HG03378 (cell line): ENCODE measurements around the gene SNRNP25.
"Not testable (repeated sequence)": the region's sequence is repeated elsewhere in the genome, so short reads cannot be mapped to it uniquely, and the experiment has no call there.

ENCODE experiments used
- ATAC-seq: cut with Tn5 transposase; IDR thresholded peaks from one replicate; pipeline ENCODE4 v1.9.1; 2021; ENCODE audit warnings: mild to moderate bottlenecking, moderate library complexity; ENCODE audit not compliant: unreplicated experiment

Gene SNRNP25

GRCh38 chr16:53346-54236 lies at the start of gene SNRNP25, which contains the start of gene POLR3K:
TSS of gene SNRNP25 (plus strand) at chr16:53828. CDS start at chr16:54017, 189 bp downstream.
TSS of gene POLR3K (minus strand) at chr16:53608. CDS start at chr16:53586, 22 bp downstream.
- peak; percentile 88 for ATAC-seq

DNA sequence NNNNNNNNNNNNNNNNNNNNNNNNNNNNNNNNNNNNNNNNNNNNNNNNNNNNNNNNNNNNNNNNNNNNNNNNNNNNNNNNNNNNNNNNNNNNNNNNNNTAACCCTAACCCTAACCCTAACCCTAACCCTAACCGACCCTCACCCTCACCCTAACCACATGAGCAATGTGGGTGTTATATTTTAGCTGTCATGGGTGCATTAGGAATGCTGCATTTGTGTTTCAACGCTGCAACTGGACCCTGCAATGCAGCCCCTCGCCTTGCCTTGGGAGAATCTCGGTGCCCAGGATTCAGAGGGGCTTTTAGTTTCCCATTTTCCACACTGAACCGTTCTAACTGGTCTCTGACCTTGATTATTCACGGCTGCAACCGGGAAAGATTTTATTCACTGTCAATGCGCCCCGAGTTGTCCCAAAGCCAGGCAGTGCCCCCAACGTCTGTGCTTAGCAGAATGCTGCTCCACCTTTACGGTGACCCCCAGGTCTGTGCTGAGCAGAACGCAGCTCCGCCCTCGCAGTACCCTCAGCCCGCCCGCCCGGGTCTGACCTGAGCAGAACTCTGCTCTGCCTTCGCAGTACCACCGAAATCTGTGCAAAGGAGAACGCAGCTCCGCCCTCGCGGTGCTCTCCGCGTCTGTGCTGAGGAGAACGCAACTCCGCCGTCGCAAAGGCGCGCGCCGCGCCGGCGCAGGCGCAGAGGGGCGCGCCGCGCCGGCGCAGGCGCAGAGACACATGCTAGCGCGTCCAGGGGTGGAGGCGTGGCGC lies 43.5 kb upstream of the SNRNP25 start:
- no peak for ATAC-seq

GRCh38 chr16:10772-11171 lies 42.9 kb upstream of the SNRNP25 start:
- not testable (repeated sequence) for ATAC-seq

DNA sequence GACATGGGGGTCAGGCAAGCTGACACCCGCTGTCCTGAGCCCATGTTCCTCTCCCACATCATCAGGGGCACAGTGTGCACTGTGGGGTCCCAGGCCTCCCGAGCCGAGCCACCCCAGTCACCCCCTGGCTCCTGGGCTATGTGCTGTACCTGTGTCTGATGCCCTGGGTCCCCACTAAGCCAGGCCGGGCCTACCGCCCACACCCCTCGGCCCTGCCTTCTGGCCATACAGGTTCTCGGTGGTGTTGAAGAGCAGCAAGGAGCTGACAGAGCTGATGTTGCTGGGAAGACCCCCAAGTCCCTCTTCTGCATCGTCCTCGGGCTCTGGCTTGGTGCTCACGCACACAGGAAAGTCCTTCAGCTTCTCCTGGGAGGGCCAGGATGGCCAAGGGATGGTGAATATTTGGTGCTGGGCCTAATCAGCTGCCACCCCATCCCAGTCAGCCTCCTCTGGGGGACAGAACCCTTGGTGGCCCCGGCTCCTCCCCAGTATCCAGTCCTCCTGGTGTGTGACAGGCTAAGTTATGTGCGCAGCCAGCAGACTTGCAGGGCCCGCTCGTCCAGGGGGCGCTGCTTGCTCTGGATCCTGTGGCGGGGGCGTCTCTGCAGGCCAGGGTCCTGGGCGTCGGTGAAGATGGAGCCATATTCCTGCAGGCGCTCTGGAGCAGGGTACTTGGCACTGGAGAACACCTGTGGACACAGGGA lies 36.4 kb upstream of the SNRNP25 start:
- not testable (repeated sequence) for ATAC-seq

GRCh38 chr16:20886-21285 lies 32.7 kb upstream of the SNRNP25 start:
- not testable (repeated sequence) for ATAC-seq

GRCh38 chr16:24151-24550 lies 29.5 kb upstream of the SNRNP25 start:
- not testable (repeated sequence) for ATAC-seq

DNA sequence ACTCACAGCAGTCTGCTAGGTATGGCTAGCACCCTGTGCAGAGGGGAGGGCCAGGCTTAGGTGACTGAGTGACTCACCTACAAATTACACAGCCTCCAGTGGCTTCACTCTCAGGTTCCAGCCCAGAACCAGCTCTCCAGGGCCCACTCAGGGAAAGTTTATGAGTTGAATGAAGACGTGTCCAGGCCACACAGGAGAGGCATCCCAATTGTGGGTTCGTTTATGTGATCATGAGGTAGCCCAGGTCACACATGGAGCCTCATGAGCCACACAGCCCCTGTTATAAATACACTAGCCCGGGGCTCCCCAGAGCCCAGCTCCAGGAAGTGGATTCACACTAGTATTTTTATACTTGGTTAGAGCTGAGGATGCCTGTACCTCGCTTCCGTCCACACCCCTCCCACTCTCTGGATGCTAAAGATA lies 27.7 kb upstream of the SNRNP25 start:
- peak; percentile 73 for ATAC-seq

DNA sequence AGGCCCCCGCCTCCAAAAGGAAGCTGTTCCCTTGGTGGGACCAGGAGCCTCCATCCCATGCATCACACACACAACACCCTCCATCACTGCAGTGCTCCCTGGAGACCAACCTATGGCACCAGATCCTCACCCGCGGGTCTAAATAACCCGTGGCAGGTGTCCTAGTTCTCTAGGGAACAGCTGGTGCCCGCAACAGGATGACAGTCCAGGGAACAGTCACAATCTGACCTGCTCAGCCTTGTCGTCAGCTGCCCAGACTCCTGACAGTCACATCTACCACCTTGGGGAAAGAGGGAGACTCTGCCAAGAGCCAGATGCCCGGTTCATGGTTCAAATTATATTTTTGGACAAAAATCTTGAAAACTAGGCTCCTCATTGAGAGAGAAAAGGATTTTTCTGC lies 23.0 kb upstream of the SNRNP25 start:
- not testable (repeated sequence) for ATAC-seq

DNA sequence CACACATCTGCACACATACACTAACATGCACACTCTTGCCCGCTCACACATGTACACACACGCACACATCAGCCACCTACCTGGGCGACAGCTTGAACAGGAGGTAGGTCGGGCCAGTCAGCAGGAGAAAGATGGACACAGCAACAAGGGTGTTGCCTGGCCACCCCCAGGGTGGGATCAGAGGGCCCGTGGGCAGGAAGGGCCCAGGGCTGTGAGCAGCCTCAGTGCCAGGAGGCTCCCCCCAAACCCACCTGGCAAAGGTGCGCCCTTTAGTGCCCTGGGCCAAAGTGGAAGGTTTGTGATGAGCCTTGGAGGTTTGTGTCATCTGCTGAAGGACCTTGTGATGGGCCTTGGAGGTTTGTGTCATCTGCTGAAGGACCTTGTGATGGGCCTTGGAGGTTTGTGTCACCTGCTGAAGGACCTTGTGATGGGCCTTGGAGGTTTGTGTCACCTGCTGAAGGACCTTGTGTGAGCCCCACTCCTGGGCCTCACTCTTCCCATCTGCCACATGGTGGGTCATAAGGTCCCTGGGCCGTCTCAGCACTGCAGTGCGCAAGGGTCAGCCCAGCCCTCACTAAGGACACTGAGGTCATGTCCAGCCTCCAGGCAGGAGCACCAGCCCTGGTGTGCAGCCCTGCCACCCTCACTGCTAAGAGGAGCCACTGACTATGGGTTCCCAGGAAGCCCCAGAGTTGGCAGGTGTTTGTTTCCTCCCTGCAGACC lies 20.3 kb upstream of the SNRNP25 start:
- not testable (repeated sequence) for ATAC-seq

- ATAC-seq, result no peak
Measured at GRCh38 chr16:33877-34647, 19.6 kb upstream of the SNRNP25 start.

- ATAC-seq, result no peak
Measured at GRCh38 chr16:34648-34987, 19.0 kb upstream of the SNRNP25 start.

- ATAC-seq, result no peak
Measured at GRCh38 chr16:35011-35677, 18.5 kb upstream of the SNRNP25 start.

DNA sequence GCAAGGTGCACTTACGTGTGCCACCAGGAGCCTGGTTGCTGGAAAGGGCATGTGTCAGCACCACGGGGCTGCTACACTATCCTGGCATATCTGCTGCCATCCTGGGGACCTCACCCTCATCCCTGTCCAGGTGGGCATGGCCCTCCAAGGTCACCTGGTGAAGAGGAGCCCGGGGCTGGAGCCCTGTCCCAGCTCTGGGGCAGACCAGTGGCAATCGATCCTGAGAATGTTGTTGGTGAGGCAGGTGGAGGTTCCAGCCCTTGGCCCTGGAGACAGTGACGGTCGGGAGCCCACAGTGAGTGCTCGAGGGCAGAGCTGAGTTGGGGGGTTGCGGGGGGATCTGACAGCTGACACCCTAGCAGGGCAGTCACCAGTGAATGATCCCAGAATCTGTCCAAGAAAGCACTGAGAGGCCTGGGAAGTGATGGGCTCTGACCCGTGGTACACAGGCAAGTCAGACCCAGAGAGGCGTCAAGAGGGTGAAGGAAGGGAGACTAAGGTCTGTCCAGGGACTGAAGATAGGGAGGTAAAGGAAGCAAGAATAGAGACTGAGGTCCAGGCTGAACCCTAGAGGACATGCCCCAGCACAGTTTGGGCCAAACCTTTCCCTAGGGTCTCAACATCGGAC lies 17.8 kb upstream of the SNRNP25 start:
- ATAC-seq, result no peak

DNA sequence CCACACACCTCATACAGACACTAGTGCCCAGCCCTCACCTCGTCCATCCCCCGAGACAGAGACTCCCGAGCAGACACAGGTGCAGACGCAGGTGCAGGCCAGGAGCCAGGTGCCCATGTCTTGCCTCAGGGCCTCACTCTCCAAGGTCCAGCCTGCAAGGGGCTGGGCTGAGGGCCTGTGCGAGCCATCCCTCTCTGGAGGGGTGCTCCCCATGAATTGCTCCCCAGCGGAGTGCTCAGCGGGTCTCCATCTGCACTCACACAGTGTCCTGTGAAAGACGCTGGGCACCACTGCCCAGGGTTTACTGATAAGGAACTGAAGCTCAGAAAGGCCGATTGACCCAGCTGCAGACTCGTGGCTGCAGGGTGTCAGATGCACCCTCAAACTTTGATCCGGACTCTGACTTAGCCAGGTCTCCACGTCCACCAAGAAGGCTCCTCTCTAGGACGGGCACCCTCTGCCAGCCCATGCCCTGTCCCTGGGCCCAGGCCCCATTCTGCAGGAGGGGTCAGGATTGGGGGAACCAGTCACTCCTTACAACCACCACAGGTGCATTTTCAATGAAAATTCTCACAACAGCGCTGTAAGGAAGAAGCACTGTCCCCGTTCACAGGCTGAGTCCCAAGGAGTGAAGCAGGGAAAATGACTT lies 17.2 kb upstream of the SNRNP25 start:
- no peak for ATAC-seq

- no peak for ATAC-seq
Measured at GRCh38 chr16:37511-37910, 16.1 kb upstream of the SNRNP25 start.

DNA sequence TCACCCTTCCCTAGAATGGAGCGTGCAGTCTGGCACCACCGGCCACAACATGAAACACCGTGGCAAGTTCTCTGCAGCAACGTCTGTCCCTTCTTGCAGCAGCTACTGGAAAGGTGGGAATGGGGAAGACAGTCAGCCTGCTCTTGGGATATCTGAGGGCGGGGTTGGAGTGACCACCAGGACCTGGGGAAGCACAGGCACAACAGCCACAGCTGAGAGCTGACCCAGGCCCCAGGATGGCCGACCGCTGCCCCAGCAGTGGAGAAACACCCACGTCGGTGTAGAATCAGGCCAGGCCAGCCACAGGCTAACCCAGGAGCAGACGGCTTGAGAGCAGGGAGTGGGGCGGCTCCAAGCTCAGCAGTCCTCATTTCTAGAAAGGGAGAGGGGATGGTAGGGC lies 15.4 kb upstream of the SNRNP25 start:
- not testable (repeated sequence) for ATAC-seq

DNA sequence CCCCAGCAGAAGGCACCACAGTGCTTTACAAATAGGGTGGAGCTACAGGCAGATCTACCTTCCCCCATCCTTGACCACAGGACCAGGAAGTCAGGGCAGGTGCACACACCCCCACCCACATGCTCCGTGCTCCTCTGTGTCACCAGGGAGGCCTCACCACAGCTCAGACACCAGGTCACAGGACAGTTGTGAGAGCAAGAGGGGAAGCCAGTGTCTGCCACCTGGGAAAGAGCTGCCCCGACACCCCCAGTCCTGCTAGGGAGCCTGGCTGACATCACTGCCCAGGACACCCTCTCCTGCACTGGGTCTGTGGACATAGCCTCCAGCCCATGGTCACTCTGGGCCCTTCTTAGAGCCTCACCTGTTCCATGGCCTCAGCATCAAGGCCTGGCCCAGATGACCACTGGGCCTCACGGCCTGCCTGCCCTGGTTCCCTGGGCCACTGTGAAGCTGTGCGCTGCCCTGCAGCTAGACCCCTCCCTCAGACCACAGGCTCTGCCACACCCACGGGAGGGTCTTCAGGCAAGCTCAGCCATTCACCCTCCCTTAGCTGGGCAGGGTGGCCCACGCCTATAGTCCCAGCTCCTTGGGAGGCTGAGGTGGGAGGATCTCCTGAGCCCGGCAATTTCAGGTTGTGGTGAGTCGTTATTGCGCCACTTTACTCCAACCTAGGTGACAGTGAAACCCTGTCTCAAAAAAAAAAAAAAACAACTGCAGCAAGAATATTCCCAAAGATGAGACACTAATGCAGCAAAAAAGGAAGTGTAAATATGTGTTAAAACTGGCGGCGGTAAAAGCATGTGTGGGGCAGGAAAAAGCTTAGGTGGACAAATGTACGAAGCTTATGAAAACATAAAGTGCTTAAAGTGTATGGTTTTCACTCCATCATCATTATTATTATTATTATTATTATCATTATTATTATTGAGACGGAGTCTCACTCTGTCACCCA lies 14.4 kb upstream of the SNRNP25 start:
- ATAC-seq, result no peak
